Activated naive CD8-positive, alpha-beta T cell treated with anti-CD3 and anti-CD28 coated beads, Interleukin-2, amount 10 ng/mL, durations not matched to agents 7 days and 5 days (primary cell): ENCODE measurements around the gene ROBO1. TPM values are rescaled to one million over a fixed set of nuclear protein-coding genes. Genes with fewer than 3 reads are reported as not detected.
"Not testable (repeated sequence)": the region's sequence is repeated elsewhere in the genome, so short reads cannot be mapped to it uniquely, and the experiment has no call there.

Experiments used
- ATAC-seq: fragments of 150-1000 bp; cut with Tn5 transposase; one replicate; pipeline ENCODE4 v1.10.0; 2021; ENCODE audit warnings: low read depth, moderate library complexity
- POLR2A ChIA-PET: fragments of 350-600 bp; sonication (Branson Sonifier 250); formaldehyde crosslinking; loops from one replicate; lab custom pipeline; 2021; ENCODE audit warnings: antibody characterized with exemption; lab: Charles Lee
- DNase-seq: peaks from one replicate; pipeline ENCODE4 v3.0.0; 2021
- H3K27ac Mint-ChIP-seq: one replicate; pipeline ENCODE4 v1.8.0; 2022; ENCODE audit warnings: mild to moderate bottlenecking, mixed read lengths
- H3K27me3 Mint-ChIP-seq: one replicate; pipeline ENCODE4 v1.8.0; 2022; ENCODE audit warnings: mild to moderate bottlenecking, moderate library complexity, mixed read lengths
- H3K36me3 Mint-ChIP-seq: one replicate; pipeline ENCODE4 v1.8.0; 2021; ENCODE audit warnings: mild to moderate bottlenecking, mixed read lengths
- H3K4me1 Mint-ChIP-seq: one replicate; pipeline ENCODE4 v1.8.0; 2021; ENCODE audit warnings: mixed read lengths
- H3K4me3 Mint-ChIP-seq: one replicate; pipeline ENCODE4 v1.8.0; 2022; ENCODE audit warnings: mild to moderate bottlenecking, moderate library complexity, mixed read lengths
- H3K9me3 Mint-ChIP-seq: one replicate; pipeline ENCODE4 v1.8.0; 2021; ENCODE audit warnings: mixed read lengths
- total RNA-seq, 2 experiments: library from RNA; stranded (reverse); gene quantifications; one replicate each; pipeline ENCODE4 v1.2.3, GENCODE V29; 2021

The ROBO1 gene
- total RNA-seq, 2 experiments from 2014 or later = 5.3 to 5.4 TPM

DNA sequence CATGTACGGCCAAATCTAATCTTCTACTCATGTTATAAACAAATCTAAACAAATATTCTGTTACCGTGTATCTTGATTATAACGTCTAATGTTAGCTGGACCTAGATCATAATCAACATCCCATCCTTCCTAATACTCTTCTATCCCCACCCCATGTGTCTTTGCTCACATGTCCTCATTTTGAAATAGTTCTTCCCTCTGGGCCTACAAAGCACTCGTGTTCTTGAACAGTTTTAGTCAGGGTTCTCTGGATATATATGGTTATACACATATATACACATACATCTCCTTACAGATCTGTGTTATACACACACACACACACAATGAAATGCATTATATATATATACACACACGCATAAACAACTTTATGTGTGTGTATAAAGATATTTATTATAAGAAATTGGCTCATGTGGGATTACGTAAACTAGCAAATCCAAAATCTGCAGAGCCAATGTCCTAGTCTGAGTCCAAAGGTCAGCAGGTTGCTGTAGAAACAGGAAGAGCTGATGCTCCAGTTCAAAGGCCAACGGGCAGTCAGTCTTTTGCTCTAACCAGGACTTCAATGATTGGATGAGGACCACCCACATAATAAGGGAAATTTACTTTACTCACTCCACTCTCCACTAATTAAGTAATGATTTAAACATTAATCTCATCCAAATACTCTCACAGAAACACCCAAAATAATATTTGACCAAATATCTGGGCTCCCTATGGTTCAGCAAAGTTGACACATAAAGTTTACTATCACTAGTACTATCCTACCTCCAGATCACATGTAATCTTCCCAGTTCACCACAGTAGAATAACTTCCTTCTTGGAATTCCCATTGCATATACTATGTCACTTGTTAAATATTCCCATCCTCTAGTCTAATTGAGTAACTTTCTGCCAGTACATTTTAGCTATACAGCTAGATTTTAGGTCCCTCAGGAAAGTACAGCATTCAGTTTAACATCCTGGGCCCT lies 450.0 kb downstream of the ROBO1 start:
- POLR2A ChIA-PET = no interaction called here
- no peak overlapping the region for H3K27ac Mint-ChIP-seq

GRCh38 chr3:79314962-79315361 lies 452.8 kb downstream of the ROBO1 start:
- ATAC-seq (no peak), DNase-seq (no peak)
- H3K27me3 Mint-ChIP-seq = no peaks in the 10 kb centered on the region
- POLR2A ChIA-PET = no interaction called here
- no peaks in the 10 kb centered on the region for H3K36me3 Mint-ChIP-seq
- no peaks in the 10 kb centered on the region for H3K9me3 Mint-ChIP-seq
- no peak overlapping the region for H3K4me3 Mint-ChIP-seq
- no peaks in the 10 kb centered on the region for H3K4me1 Mint-ChIP-seq
- no peak overlapping the region for H3K27ac Mint-ChIP-seq

More for the DNA sequence above, 450.0 kb downstream of the ROBO1 start:
- ATAC-seq = no peak
- DNase-seq = no peak
- Mint-ChIP-seq H3K27me3 (no peaks in the 10 kb centered on the region), H3K9me3 (no peaks in the 10 kb centered on the region), H3K4me1 (no peaks in the 10 kb centered on the region), H3K4me3 (no peak overlapping the region), H3K36me3 (no peaks in the 10 kb centered on the region)

DNA sequence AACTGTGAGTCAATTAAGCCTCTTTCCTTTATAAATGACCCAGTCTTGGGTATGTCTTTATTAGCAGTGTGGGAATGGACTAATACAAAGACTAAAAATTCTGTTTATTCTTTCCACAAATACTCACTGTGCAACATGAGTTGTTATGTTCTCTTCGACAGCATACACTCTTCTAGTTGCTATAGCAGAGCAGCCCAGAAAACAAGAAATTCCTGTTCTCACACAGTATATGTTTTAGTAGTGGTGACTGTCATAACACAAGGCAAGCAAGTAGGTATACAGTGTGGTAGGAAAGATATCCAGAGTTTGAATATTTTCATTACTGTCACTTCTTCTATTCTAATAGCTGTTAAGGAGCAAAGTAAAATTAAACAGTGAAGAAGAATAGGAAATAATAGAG lies 453.3 kb downstream of the ROBO1 start:
- H3K9me3 Mint-ChIP-seq = no peaks in the 10 kb centered on the region
- DNase-seq = no peak
- H3K4me1 Mint-ChIP-seq = no peaks in the 10 kb centered on the region
- H3K4me3 Mint-ChIP-seq = no peak overlapping the region
- H3K36me3 Mint-ChIP-seq = no peaks in the 10 kb centered on the region
- POLR2A ChIA-PET = no interaction called here
- no peak for ATAC-seq
- H3K27me3 Mint-ChIP-seq = no peaks in the 10 kb centered on the region
- no peak overlapping the region for H3K27ac Mint-ChIP-seq

DNA sequence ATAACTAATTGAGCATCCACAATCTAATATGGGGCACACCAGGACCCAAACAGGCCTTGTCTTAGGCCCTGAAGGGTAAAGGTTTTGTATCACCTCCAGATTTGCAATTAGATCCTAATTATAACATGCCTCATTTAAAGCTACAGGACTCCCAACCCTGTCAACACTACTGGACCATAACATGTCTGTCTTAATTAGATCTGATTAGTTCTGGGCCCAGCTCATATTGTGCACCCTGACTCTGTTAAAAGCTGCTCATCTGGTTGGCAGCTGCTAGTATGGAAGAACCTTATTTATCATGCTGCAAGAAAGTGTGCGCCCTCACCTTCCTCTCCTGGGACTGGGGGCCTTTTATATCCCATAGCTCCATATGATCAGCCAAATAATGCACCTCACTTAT lies 457.8 kb downstream of the ROBO1 start:
- no peak for ATAC-seq
- Mint-ChIP-seq H3K27ac (no peak overlapping the region), H3K4me1 (no peaks in the 10 kb centered on the region), H3K36me3 (no peaks in the 10 kb centered on the region), H3K27me3 (no peaks in the 10 kb centered on the region), H3K9me3 (no peaks in the 10 kb centered on the region), H3K4me3 (no peak overlapping the region)
- POLR2A ChIA-PET = no interaction called here
- no peak for DNase-seq

DNA sequence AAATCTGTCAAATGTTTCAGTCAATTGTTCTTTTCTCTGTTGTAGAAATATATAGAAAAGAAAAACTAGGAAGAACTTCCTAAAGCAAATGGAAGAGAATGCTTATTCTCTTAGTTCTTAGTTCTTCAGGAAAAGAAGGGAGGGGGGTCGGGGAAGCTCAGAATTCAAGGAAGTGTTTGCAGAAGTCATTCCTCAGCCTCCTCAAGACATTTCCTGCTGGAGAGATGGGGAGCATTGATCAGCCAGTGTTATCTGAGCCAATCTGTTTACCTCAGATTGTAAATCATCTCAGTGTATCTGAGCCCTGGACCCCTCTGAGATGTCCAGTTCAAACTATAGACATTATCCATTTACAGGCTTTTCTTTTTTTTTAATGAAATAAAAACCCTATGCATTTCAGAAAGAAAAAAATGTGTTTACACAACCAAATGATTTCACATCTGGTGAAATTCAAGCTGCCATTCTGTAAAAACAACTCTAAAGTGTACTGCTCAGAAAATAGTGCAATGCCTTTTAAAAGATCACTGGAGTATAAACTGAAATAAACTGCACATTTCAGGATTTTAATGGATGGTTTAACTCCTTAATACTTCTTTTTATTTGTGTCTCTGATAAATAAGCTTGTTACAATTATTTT lies 460.7 kb downstream of the ROBO1 start:
- Mint-ChIP-seq H3K27me3 (no peaks in the 10 kb centered on the region), H3K9me3 (no peaks in the 10 kb centered on the region), H3K4me3 (no peak overlapping the region), H3K4me1 (no peaks in the 10 kb centered on the region), H3K27ac (no peak overlapping the region), H3K36me3 (no peaks in the 10 kb centered on the region)
- ATAC-seq = no peak
- no peak for DNase-seq
- POLR2A ChIA-PET = no interaction called here

- H3K9me3 Mint-ChIP-seq, H3K27me3 Mint-ChIP-seq, POLR2A ChIA-PET, DNase-seq, H3K4me1 Mint-ChIP-seq, H3K4me3 Mint-ChIP-seq, H3K27ac Mint-ChIP-seq, ATAC-seq, H3K36me3 Mint-ChIP-seq: not testable (repeated sequence)
Observed at GRCh38 chr3:79299949-79300635, 467.7 kb downstream of the ROBO1 start.

DNA sequence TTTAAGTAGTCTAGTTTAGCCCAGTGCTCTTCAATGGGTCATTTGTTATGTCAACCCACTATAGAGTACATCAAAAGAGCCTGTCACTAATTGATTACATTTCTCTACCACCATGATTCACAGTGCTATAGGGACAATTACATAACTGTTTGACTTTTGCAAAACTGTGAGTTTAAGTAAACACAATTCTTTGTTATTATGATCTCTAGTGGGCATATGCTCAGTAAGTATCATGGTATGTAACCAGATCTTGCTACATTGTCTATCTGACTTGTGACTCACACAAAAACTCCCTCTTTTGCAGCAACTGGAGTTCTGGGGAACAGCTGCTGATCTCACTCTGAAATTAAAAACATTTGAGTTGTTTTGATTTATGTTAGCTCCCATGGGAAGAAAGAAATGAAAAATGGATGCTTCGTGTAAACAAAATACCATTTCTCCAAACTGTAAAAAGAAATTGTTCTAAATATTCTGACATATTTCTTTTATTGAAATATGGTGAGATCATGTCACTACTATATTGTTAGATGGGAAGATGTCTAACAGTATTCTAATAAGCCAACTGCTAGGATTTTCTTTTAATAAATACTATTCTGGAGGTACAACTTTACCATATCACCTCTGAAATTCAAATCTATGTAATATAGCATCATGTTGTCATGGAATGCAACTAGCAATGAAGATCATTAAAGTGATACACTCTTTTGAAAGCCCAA lies 470.4 kb downstream of the ROBO1 start:
- DNase-seq (no peak), ATAC-seq (no peak)
- POLR2A ChIA-PET = no interaction called here
- Mint-ChIP-seq H3K4me1 (no peaks in the 10 kb centered on the region), H3K27ac (no peak overlapping the region), H3K27me3 (no peaks in the 10 kb centered on the region), H3K9me3 (peaks cover 6% of the 10 kb centered on the region), H3K4me3 (no peak overlapping the region), H3K36me3 (no peaks in the 10 kb centered on the region)

DNA sequence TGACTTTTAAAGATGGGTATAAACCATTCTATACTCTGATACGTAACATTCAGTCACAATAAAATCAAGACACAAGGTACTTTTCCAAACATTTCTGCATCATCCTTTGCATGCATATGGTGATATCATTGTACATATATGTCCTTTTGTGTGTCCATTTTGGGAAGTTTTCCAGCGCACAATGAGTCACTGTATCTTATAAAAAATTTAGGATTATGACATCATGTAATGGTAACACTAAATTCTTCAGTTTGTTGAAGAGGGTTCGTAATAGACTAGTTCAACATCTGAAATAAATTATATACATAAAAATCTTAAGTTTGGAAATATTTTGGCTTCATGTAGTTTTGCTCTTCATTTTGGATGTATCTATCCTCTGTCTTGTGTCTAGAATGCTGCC lies 480.9 kb downstream of the ROBO1 start:
- no peak overlapping the region for H3K27ac Mint-ChIP-seq
- no peaks in the 10 kb centered on the region for H3K27me3 Mint-ChIP-seq
- no peak for DNase-seq
- no peaks in the 10 kb centered on the region for H3K9me3 Mint-ChIP-seq
- H3K4me3 Mint-ChIP-seq = no peak overlapping the region
- ATAC-seq = no peak
- POLR2A ChIA-PET = no interaction called here
- H3K4me1 Mint-ChIP-seq = no peaks in the 10 kb centered on the region
- no peaks in the 10 kb centered on the region for H3K36me3 Mint-ChIP-seq

DNA sequence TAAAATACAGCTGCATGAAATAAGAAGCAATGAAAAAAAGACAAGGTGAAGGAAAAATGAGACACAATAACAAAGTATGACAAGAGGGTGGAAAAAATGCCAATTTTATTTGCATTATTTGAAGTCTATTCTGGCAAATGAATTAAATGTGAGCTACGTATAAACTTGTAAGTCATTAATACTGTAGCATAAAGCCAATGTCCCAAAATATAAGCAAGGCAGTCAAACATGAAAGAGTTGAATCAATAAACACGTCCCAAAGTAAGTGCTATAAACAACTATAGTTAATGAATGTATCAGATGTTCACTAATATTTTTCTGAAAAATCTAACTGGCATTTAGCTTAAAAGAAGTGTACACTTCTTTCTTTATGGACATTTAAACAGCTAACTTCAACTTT lies 481.9 kb downstream of the ROBO1 start:
- no peak overlapping the region for H3K27ac Mint-ChIP-seq
- POLR2A ChIA-PET = no interaction called here
- H3K4me1 Mint-ChIP-seq = no peaks in the 10 kb centered on the region
- H3K27me3 Mint-ChIP-seq = no peaks in the 10 kb centered on the region
- ATAC-seq (no peak), DNase-seq (no peak)
- no peak overlapping the region for H3K4me3 Mint-ChIP-seq
- no peaks in the 10 kb centered on the region for H3K9me3 Mint-ChIP-seq
- no peaks in the 10 kb centered on the region for H3K36me3 Mint-ChIP-seq

DNA sequence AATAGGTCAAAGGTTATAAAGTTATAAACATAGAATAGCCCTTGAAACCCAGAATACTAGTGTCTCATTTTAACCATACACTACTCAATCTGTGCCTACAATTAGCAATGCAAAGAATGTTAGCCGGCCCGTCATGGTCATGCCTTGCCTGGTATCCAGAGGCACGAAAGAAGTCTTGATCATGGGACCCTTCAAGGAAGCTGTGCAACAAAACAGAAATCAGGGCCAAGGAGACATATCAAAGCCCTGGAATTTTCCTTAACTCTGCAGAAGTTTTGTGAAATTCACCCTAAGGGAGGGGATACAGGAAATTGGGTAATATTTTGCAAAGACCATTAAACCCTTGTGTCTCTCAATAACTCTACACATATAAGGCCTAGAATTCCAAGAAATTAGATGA lies 482.4 kb downstream of the ROBO1 start:
- POLR2A ChIA-PET = no interaction called here
- no peaks in the 10 kb centered on the region for H3K36me3 Mint-ChIP-seq
- DNase-seq = no peak
- H3K4me3 Mint-ChIP-seq = no peak overlapping the region
- H3K4me1 Mint-ChIP-seq = no peaks in the 10 kb centered on the region
- no peaks in the 10 kb centered on the region for H3K27me3 Mint-ChIP-seq
- ATAC-seq = no peak
- no peak overlapping the region for H3K27ac Mint-ChIP-seq
- H3K9me3 Mint-ChIP-seq = no peaks in the 10 kb centered on the region

GRCh38 chr3:79284781-79285180 lies 483.0 kb downstream of the ROBO1 start:
- Mint-ChIP-seq H3K27ac (no peak overlapping the region), H3K36me3 (no peaks in the 10 kb centered on the region), H3K4me1 (no peaks in the 10 kb centered on the region), H3K4me3 (no peak overlapping the region), H3K27me3 (no peaks in the 10 kb centered on the region), H3K9me3 (no peaks in the 10 kb centered on the region)
- POLR2A ChIA-PET = no interaction called here
- ATAC-seq (no peak), DNase-seq (no peak)

DNA sequence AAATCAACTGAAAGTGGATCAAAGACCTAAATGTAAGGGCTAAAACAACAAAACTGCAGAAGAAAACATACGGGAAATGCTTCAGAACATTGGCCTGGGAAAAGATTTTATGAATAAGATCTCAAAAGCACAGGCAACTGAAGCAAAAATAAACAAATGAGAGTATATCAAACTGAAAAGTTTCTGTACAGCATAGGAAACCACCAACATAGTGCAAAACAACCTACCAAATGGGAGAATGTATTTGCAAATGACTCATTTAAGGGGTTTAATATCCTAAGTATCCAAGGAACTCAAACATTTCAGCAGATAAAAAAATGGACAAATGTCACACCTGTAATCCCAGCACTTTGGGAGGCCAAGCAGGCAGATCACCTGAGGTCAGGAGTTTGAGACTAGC lies 489.1 kb downstream of the ROBO1 start:
- no peaks in the 10 kb centered on the region for H3K9me3 Mint-ChIP-seq
- H3K27me3 Mint-ChIP-seq = no peaks in the 10 kb centered on the region
- H3K36me3 Mint-ChIP-seq = no peaks in the 10 kb centered on the region
- POLR2A ChIA-PET = no interaction called here
- H3K4me1 Mint-ChIP-seq = no peaks in the 10 kb centered on the region
- no peak overlapping the region for H3K27ac Mint-ChIP-seq
- ATAC-seq (no peak), DNase-seq (no peak)
- no peak overlapping the region for H3K4me3 Mint-ChIP-seq

GRCh38 chr3:79268422-79268821 lies 499.4 kb downstream of the ROBO1 start:
- H3K9me3 Mint-ChIP-seq = peaks cover 1% of the 10 kb centered on the region
- POLR2A ChIA-PET = no interaction called here

More at GRCh38 chr3:79268422-79268821, 499.4 kb downstream of the ROBO1 start:
- Mint-ChIP-seq H3K4me3 (no peak overlapping the region), H3K36me3 (no peaks in the 10 kb centered on the region), H3K27me3 (no peaks in the 10 kb centered on the region), H3K4me1 (no peaks in the 10 kb centered on the region), H3K27ac (no peak overlapping the region)
- DNase-seq (no peak), ATAC-seq (no peak)
